GM23338 (cell line): ENCODE data around the gene IFITM10.

ENCODE experiments used
- CREB1 ChIP-seq: fragments of 250-450 bp; sonication (Bioruptor Pico); IDR thresholded peaks from 2 replicates; pipeline ENCODE4 v1.5.0; 2020; ENCODE audit warnings: low read depth, mild to moderate bottlenecking, moderate library complexity
- EZH2 ChIP-seq: fragments of 200-600 bp; sonication (generic); IDR thresholded peaks from one replicate; pipeline ENCODE4 v1.8.0; 2017; ENCODE audit warnings: antibody characterized with exemption, mild to moderate bottlenecking, low read depth; ENCODE audit not compliant: unreplicated experiment
- EZH2phosphoT487 ChIP-seq: fragments of 200-600 bp; sonication (generic); IDR thresholded peaks from one replicate; pipeline ENCODE4 v1.8.1; 2018; ENCODE audit warnings: antibody characterized with exemption; ENCODE audit not compliant: unreplicated experiment
- JUNB ChIP-seq: IDR thresholded peaks from one replicate; pipeline ENCODE4 v1.6.1; 2016; ENCODE audit warnings: antibody characterized with exemption; ENCODE audit not compliant: unreplicated experiment
- POLR2AphosphoS5 ChIP-seq: IDR thresholded peaks from 2 replicates; pipeline ENCODE4 v1.6.1; 2016; ENCODE audit warnings: antibody characterized with exemption, low read depth
- STAT1 ChIP-seq: IDR thresholded peaks from one replicate; pipeline ENCODE4 v1.6.1; 2016; ENCODE audit warnings: antibody characterized with exemption; ENCODE audit not compliant: unreplicated experiment
- ZNF114 ChIP-seq: fragments of 250-450 bp; sonication (Bioruptor Pico); IDR thresholded peaks from 2 replicates; pipeline ENCODE4 v1.5.0; 2020; ENCODE audit warnings: mild to moderate bottlenecking, moderate library complexity
- TF ChIP-seq, protein P1 (sequence below), 2 experiments: fragments of 200-600 bp in 1 of 2; sonication (generic) in 1 of 2; conservative IDR thresholded peaks; 2 replicates each; pipeline versions ENCODE4 v1.5.1 to v1.6.1; 2016 to 2017; ENCODE audit warnings: antibody characterized with exemption in 2 of 2, low read depth in 2 of 2, mild to moderate bottlenecking in 2 of 2, moderate library complexity in 1 of 2
- TF ChIP-seq, protein P2 (sequence below): IDR thresholded peaks from one replicate; pipeline ENCODE4 v1.6.1; 2018; ENCODE audit warnings: antibody characterized with exemption; ENCODE audit not compliant: unreplicated experiment
- TF ChIP-seq, protein P3 (sequence below): IDR thresholded peaks from 2 replicates; pipeline ENCODE4 v1.6.1; 2016; ENCODE audit warnings: antibody characterized with exemption

DNA sequence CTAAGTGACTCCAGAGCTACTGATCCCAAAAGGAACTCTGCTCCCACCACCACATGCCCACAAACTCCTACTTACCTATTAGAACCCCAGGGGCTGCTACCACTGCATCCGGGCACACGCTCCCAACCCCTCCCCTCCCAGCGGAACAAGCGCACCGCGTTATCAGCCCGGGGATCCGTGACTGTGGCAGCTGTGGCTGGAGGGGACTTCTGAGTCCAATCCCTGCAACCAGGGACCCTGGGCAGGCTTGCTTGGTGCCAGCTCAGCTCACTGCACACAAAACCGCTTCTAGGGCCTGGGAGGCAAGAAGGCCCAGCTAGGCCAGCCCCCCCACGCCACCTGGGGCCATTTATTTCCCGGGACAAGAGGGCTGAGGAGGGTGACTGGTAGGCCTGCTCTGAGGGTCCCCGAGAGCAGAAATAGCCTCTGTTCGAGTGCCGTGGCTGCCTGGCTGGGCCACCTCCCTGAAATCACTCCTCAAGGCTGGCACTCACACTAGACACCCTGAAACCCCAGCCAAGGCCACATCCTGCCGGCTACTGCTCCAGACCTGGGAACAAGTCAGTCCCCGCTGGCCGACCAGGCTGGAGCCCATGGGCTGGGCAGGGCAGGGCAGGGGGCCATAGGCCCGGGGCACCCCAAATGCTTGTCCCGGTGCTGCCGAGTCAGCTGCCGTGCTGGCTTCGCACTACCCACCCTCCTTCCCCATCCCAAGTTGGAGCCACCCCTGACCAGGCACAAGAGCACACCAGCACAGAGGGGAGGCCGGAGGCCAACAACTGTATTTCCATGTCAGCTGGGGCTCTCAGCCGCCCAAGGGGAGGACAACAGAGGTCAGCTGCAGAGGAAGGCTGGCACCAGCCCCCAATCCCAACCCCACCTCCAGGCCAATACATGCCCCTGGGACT lies 1.9 kb upstream of the IFITM10 start:
- TF ChIP-seq, protein P1, sequence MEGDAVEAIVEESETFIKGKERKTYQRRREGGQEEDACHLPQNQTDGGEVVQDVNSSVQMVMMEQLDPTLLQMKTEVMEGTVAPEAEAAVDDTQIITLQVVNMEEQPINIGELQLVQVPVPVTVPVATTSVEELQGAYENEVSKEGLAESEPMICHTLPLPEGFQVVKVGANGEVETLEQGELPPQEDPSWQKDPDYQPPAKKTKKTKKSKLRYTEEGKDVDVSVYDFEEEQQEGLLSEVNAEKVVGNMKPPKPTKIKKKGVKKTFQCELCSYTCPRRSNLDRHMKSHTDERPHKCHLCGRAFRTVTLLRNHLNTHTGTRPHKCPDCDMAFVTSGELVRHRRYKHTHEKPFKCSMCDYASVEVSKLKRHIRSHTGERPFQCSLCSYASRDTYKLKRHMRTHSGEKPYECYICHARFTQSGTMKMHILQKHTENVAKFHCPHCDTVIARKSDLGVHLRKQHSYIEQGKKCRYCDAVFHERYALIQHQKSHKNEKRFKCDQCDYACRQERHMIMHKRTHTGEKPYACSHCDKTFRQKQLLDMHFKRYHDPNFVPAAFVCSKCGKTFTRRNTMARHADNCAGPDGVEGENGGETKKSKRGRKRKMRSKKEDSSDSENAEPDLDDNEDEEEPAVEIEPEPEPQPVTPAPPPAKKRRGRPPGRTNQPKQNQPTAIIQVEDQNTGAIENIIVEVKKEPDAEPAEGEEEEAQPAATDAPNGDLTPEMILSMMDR (conservative IDR thresholded peaks at IDR 0.05; ENCODE audit: low read depth in 2 of 2) = no peak
- TF ChIP-seq, protein P2, sequence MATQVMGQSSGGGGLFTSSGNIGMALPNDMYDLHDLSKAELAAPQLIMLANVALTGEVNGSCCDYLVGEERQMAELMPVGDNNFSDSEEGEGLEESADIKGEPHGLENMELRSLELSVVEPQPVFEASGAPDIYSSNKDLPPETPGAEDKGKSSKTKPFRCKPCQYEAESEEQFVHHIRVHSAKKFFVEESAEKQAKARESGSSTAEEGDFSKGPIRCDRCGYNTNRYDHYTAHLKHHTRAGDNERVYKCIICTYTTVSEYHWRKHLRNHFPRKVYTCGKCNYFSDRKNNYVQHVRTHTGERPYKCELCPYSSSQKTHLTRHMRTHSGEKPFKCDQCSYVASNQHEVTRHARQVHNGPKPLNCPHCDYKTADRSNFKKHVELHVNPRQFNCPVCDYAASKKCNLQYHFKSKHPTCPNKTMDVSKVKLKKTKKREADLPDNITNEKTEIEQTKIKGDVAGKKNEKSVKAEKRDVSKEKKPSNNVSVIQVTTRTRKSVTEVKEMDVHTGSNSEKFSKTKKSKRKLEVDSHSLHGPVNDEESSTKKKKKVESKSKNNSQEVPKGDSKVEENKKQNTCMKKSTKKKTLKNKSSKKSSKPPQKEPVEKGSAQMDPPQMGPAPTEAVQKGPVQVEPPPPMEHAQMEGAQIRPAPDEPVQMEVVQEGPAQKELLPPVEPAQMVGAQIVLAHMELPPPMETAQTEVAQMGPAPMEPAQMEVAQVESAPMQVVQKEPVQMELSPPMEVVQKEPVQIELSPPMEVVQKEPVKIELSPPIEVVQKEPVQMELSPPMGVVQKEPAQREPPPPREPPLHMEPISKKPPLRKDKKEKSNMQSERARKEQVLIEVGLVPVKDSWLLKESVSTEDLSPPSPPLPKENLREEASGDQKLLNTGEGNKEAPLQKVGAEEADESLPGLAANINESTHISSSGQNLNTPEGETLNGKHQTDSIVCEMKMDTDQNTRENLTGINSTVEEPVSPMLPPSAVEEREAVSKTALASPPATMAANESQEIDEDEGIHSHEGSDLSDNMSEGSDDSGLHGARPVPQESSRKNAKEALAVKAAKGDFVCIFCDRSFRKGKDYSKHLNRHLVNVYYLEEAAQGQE = no peak
- TF ChIP-seq EZH2 (no peak), EZH2phosphoT487 (no peak), JUNB (no peak), POLR2AphosphoS5 (no peak), CREB1 (CRISPR knock-in tag) (no peak), STAT1 (no peak), ZNF114 (CRISPR knock-in tag) (no peak)
- TF ChIP-seq, protein P3, sequence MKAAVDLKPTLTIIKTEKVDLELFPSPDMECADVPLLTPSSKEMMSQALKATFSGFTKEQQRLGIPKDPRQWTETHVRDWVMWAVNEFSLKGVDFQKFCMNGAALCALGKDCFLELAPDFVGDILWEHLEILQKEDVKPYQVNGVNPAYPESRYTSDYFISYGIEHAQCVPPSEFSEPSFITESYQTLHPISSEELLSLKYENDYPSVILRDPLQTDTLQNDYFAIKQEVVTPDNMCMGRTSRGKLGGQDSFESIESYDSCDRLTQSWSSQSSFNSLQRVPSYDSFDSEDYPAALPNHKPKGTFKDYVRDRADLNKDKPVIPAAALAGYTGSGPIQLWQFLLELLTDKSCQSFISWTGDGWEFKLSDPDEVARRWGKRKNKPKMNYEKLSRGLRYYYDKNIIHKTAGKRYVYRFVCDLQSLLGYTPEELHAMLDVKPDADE = no peak
